Keratinocyte (primary cell): Measurements from ENCODE around the gene MGLL. TPM values are rescaled to one million over a fixed set of nuclear protein-coding genes. Genes with fewer than 3 reads are reported as not detected.
A peak's percentile ranks its signal among the peaks of the same experiment; 100 is the strongest.

Experiments used
- DNase-seq: peaks from one replicate; pipeline ENCODE4 v3.0.0-alpha.2; 2011; ENCODE audit warnings: low read depth, missing footprints, low spot score
- FAIRE-seq: peaks from 2 replicates; lab custom pipeline; 2011; peaks lifted over from hg19 to GRCh38; lab: Jason Lieb, UNC
- H2AFZ ChIP-seq: 2 replicates; pipeline ENCODE4 v1.6.0; 2012; ENCODE audit warnings: low read length, control low read depth, inconsistent platforms; ENCODE audit not compliant: control insufficient read depth
- H3K27ac ChIP-seq: 2 replicates; pipeline ENCODE4 v1.5.1; 2011; ENCODE audit warnings: low read length; ENCODE audit not compliant: control insufficient read depth, insufficient read depth
- H3K27me3 ChIP-seq: 3 replicates; pipeline ENCODE4 v1.6.0; 2011; ENCODE audit warnings: low read length; ENCODE audit not compliant: control insufficient read depth, insufficient read depth; ENCODE audit errors: extremely low read depth
- H3K36me3 ChIP-seq, 2 experiments: 2 replicates in 1 of 2; 3 replicates in 1 of 2; pipeline ENCODE4 v1.5.1; 2011; ENCODE audit warnings: low read length in 2 of 2, mild to moderate bottlenecking in 1 of 2; ENCODE audit not compliant: control insufficient read depth in 2 of 2, insufficient read depth in 2 of 2; ENCODE audit errors: extremely low read depth in 1 of 2
- H3K4me1 ChIP-seq: 3 replicates; pipeline ENCODE4 v1.5.1; 2011; ENCODE audit warnings: low read length; ENCODE audit not compliant: control insufficient read depth, insufficient read depth; ENCODE audit errors: extremely low read depth
- H3K4me2 ChIP-seq: 3 replicates; pipeline ENCODE4 v1.6.0; 2011; ENCODE audit warnings: low read depth, low read length; ENCODE audit not compliant: control insufficient read depth, insufficient read depth; ENCODE audit errors: extremely low read depth
- H3K4me3 ChIP-seq, 3 experiments: fragments of 200-600 bp in 1 of 3; sonication (generic) in 1 of 3; 2 replicates in 2 of 3; 3 replicates in 1 of 3; pipeline ENCODE4 v1.5.1; 2011 to 2016; ENCODE audit warnings: low read length in 3 of 3, mild to moderate bottlenecking in 3 of 3, control low read depth in 2 of 3, inconsistent platforms in 1 of 3, low read depth in 1 of 3, mixed read lengths in 1 of 3, mixed run types in 1 of 3, moderate library complexity in 1 of 3; ENCODE audit not compliant: control insufficient read depth in 2 of 3, insufficient read depth in 2 of 3; ENCODE audit errors: extremely low read depth in 1 of 3
- H3K79me2 ChIP-seq: 2 replicates; pipeline ENCODE4 v1.6.0; 2012; ENCODE audit warnings: low read length; ENCODE audit not compliant: control insufficient read depth, insufficient read depth
- H3K9ac ChIP-seq: 3 replicates; pipeline ENCODE4 v1.6.0; 2011; ENCODE audit warnings: low read length; ENCODE audit not compliant: control insufficient read depth, insufficient read depth; ENCODE audit errors: extremely low read depth
- H3K9me1 ChIP-seq: 3 replicates; pipeline ENCODE4 v1.6.0; 2011; ENCODE audit warnings: low read length; ENCODE audit not compliant: control insufficient read depth, insufficient read depth; ENCODE audit errors: extremely low read depth
- H3K9me3 ChIP-seq: 2 replicates; pipeline ENCODE4 v1.5.1; 2012; ENCODE audit warnings: low read depth, low read length; ENCODE audit not compliant: control insufficient read depth
- H4K20me1 ChIP-seq: 3 replicates; pipeline ENCODE4 v1.6.0; 2011; ENCODE audit warnings: low read length; ENCODE audit not compliant: control insufficient read depth, insufficient read depth; ENCODE audit errors: extremely low read depth
- EZH2 ChIP-seq: IDR thresholded peaks from one replicate; pipeline ENCODE4 v1.6.1; 2012; ENCODE audit warnings: inconsistent platforms, mild to moderate bottlenecking, low read length, moderate library complexity
- dilution Hi-C: fragments of 300-500 bp; cut with MboI; formaldehyde crosslinking; loops from one replicate; pipeline ENCODE4 v1.7.0; 2020; ENCODE audit warnings: low sequenced_read_pairs; ENCODE audit not compliant: extremely low pct_ligation_motif_present
- polyA plus RNA-seq, 5 experiments: library from polyadenylated mRNA; depleted of rRNA in 3 of 5; stranded (reverse) in 3 of 5; stranded (forward) in 1 of 5; unstranded in 1 of 5; fragments of >200 nt; gene quantifications; 1 replicate in 1 of 5; 2 replicates in 3 of 5; 3 replicates in 1 of 5; pipeline versions ENCODE4 v1.2.1 to v1.2.3, GENCODE V29; 2011 to 2012; ENCODE audit warnings: missing spikeins in 2 of 5, low read depth in 1 of 5, low replicate concordance in 1 of 5
- TF ChIP-seq, protein P1 (sequence below), 3 experiments: IDR thresholded peaks in 1 of 3; conservative IDR thresholded peaks in 1 of 3; optimal IDR thresholded peaks in 1 of 3; 2 replicates in 2 of 3; 3 replicates in 1 of 3; pipeline versions ENCODE3 to v1.5.1; 2011; ENCODE audit warnings: low read length in 3 of 3, mild to moderate bottlenecking in 3 of 3, moderate library complexity in 2 of 3, control low read depth in 1 of 3, inconsistent platforms in 1 of 3; ENCODE audit not compliant: insufficient read depth in 2 of 3; ENCODE audit errors: extremely low read depth in 1 of 3

Gene MGLL
- polyA plus RNA-seq, 1 donor (not counting 4 experiments of a cell fraction or from before 2014, with no cell fraction given) = 17.8 TPM

- Histone ChIP-seq H3K9ac (peak overlapping the region; percentile 74), H3K9me1 (no peaks in the 10 kb centered on the region), H4K20me1 (no peaks in the 10 kb centered on the region), H3K27me3 (no peaks in the 10 kb centered on the region), H3K4me3 (peak overlapping the region; percentile 64 to 67 (median 66)), H2AFZ (no peak overlapping the region), H3K27ac (peak overlapping the region; percentile 76), H3K4me2 (peak overlapping the region; percentile 82), H3K9me3 (no peaks in the 10 kb centered on the region), H3K36me3 (no peaks in the 10 kb centered on the region), H3K79me2 (no peaks in the 10 kb centered on the region), H3K4me1 (peaks cover 23% of the 10 kb centered on the region)
- TF ChIP-seq, protein P1, sequence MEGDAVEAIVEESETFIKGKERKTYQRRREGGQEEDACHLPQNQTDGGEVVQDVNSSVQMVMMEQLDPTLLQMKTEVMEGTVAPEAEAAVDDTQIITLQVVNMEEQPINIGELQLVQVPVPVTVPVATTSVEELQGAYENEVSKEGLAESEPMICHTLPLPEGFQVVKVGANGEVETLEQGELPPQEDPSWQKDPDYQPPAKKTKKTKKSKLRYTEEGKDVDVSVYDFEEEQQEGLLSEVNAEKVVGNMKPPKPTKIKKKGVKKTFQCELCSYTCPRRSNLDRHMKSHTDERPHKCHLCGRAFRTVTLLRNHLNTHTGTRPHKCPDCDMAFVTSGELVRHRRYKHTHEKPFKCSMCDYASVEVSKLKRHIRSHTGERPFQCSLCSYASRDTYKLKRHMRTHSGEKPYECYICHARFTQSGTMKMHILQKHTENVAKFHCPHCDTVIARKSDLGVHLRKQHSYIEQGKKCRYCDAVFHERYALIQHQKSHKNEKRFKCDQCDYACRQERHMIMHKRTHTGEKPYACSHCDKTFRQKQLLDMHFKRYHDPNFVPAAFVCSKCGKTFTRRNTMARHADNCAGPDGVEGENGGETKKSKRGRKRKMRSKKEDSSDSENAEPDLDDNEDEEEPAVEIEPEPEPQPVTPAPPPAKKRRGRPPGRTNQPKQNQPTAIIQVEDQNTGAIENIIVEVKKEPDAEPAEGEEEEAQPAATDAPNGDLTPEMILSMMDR (optimal IDR thresholded peaks at IDR 0.05 in 1 of 3, IDR thresholded peaks at IDR 0.05 in 1 of 3, conservative IDR thresholded peaks at IDR 0.05 in 1 of 3; ENCODE audit: extremely low read depth in 1 of 3, insufficient read depth in 2 of 3, low read length in 3 of 3) = no peak
- TF ChIP-seq EZH2 = no peak
- dilution Hi-C loops = no loop called here
- DNase-seq (no peak), FAIRE-seq (no peak)
Measured at GRCh38 chr3:127671523-127672428, 150.5 kb downstream of the MGLL start.

- Histone ChIP-seq H3K4me2 (no peak overlapping the region), H3K27ac (no peak overlapping the region), H3K9ac (no peak overlapping the region), H3K9me3 (no peaks in the 10 kb centered on the region), H3K79me2 (no peaks in the 10 kb centered on the region), H3K4me1 (peaks cover 16% of the 10 kb centered on the region), H3K36me3 (no peaks in the 10 kb centered on the region), H3K4me3 (no peak overlapping the region), H3K27me3 (no peaks in the 10 kb centered on the region), H4K20me1 (no peaks in the 10 kb centered on the region), H2AFZ (no peak overlapping the region), H3K9me1 (no peaks in the 10 kb centered on the region)
- dilution Hi-C loops = no loop called here
- no peak for DNase-seq
- no peak for TF ChIP-seq EZH2
- TF ChIP-seq, protein P1 (optimal IDR thresholded peaks at IDR 0.05 in 1 of 3, IDR thresholded peaks at IDR 0.05 in 1 of 3, conservative IDR thresholded peaks at IDR 0.05 in 1 of 3; ENCODE audit: extremely low read depth in 1 of 3, insufficient read depth in 2 of 3, low read length in 3 of 3) = no peak
- FAIRE-seq = no peak
Measured at GRCh38 chr3:127670761-127671522, 151.4 kb downstream of the MGLL start.
